ENCODE data around the gene PRELP.

DNA sequence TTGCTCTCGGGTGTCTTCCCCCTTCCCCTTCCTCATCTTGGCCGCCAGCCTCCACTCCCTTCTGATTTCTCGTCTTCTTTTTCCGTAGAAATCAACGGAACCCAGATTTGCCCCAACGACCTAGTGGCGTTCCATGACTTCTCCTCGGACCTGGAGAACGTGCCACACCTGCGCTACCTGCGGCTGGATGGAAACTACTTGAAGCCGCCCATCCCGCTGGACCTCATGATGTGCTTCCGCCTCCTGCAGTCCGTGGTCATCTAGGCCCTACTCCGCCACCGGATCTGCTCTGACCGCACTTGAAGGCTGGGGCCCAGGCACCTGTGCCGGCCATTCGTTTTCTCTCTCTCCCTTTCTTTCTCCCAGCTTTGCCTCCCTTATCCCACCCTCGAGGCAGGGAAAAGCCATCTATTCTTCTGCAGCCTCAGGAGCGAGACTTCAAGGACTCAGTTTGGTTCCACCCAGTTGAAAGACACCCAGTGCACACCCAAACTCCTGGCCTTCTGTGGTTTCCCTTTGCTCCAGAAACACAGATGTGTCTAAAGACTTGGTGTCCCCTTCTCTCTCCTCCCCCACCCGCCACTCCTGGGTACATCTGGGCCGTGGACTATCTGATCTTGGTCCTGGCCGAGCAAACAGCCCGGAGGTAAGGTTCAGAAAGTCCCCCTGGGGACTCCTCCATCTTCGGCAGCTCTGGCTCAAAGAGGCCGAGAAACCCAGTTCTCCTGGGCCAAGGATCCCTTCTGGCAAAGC lies 11.2 kb downstream of the PRELP start:
- TF ChIP-seq CTCF (IDR thresholded peaks at IDR 0.05; ENCODE audit: low read depth, low read length) (no peak), EZH2phosphoT487 (IDR thresholded peaks at IDR 0.05; ENCODE audit: low read depth) (no peak)

All from OCI-LY3 (cell line).